NCI-H460 (cell line): ENCODE data around the gene ATXN7. TPM values are rescaled to one million over a fixed set of nuclear protein-coding genes. Genes with fewer than 3 reads are reported as not detected.

Experiments used
- DNase-seq: peaks from one replicate; pipeline ENCODE4 v3.0.0-alpha.2; 2016; ENCODE audit warnings: low read depth; ENCODE audit errors: extremely low read depth
- total RNA-seq: library from RNA; depleted of rRNA; stranded (reverse); fragments of >200 nt; shearing (Covaris generic); gene quantifications from 2 replicates; pipeline ENCODE4 v1.2.3, GENCODE V29; 2014

ATXN7 gene
- total RNA-seq, 1 experiment from 2014 or later, result 17.5 TPM

DNA sequence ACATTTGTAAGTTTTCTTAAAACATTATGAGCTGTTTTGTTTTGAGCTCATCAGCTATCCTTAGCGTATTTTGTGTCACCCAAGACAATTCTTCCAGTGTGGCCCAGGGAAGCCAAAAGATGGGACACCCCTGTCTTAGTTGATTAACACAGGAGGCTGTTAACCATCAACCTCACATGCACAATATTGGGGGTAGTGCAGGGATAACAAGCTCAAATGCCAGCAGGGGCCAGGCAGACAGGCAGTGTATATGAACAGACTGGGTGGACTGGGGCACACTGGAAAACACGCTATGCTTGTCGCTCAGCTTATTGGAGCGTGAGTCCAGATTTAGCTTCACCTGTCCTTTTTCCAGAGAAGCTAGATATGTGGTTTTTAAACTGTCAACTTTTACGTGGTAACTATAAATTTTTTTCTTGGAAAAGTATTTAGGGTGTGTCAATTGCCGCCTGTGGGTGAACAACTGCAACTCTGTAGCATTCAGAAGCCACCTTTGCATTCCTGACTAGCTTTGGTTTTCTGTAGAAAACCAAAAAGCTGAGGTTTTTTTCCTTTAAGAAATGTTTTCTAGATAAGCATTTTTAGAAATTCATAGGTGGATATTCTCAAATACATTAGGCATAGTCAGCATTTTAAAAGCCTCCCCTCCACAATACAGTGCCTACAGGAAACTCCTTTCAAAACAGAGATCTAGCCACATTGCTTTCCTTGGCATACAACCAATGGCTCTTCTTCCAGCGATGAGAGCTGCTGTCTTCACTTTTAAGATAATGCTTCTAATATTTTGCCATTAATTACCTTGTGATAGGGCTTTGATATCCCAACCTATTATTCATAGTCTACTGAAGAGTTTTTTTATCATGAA, 145.1 kb downstream of the ATXN7 start:
- no peak for DNase-seq

DNA sequence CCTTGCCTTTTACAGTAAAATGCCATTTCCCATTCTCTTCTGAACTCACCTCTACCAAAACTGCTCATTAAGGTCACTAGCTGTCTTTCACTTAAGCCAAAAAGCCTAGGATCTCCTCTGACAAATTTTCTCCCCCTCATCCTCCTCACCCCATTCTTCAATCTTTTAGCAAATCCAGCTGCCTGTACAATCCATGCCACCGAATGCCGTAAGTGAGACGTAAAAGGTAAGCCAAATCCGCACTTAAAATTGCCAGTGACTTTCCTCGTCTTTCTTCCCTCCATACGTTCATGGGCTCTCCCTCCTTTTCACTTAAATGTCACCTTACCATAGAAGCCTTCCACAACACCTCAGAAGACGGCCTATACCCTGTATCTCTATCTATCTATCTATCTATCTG, 145.9 kb downstream of the ATXN7 start:
- DNase-seq, result no peak

DNA sequence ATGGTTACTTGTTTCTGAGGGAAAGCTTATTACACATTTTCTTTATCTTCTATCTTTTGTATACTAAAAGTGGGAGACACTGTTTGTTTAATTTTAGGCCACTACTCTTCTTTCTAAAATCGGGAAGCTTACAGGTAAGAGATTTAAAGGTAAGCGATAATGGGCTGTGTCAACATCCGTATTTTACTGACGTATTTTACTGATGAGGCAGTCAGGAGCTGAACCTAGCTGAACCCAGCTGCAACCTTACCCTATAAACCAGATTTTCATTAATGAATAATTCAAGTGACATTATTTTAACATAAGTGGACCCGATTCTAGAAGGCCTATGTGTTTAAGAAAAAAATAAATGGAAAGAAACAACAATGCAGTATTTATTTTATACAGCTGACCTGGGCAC, 146.5 kb downstream of the ATXN7 start:
- DNase-seq, result no peak

DNA sequence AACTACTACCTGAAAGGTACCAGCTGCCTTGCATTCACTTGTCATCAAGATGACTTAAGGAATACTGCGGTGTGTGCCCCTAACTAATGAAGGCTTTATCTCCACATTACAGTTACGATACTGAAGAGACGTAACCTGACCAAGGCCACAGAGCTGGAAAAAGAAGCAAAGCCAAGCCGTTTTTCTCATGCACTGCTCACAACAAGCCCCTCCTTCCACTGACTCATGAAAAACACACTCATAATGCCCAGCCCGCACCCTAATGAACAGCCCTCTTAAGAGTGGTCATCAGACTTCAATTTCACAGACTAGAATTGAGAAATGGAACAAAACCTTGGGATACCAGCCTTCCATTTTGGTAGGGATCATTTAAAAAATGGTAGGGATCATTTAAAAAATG, 148.0 kb downstream of the ATXN7 start:
- no peak for DNase-seq

DNA sequence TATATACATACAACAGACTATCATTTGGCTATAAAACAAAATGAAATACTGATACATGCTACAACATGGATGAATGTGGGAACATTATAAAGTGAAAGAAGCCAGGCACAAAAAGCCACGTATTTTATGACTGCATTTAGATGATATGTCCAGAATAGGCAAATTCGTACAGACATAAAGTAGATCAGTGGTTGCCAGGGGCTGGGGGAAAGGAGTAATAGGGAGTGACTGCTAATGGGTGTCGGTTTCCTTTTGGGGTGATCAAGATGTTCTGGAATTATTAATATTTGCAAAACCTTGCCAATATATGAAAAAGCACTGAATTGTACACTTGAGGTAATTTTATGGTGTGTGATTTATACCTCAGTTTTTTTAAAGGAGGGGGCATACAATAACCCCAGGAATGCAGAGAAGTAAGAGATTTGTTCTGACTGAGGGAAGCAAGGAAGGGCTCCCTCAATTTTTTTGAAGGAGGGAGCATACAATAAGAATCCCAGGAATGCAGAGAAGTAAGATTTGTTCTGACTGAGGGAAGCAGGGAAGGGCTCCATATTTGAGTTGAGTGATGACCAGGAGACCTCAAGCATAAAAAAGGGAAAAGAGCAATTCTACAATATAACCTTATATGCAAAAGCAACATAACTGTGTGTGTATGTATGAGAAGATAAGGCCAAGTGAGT, 153.4 kb downstream of the ATXN7 start:
- DNase-seq, result no peak

DNA sequence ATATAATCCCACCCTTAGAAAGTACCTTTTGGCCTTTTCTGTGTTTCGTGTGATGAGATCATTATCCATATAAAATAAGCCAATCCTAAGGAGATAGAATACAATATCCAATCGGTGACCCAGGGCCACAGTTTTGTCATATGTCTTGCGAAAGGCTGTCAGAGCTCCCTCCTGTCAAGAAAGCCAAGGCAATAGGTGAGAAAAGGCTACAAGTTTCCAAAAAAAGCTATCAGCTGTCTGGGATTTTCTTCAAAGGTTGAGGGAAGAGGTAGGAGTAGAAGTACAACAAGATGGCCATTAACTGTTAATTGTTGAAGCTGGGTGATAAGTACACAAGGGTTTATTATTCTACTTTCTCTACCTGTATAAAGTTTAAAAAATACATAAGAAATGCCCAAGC, 155.6 kb downstream of the ATXN7 start:
- DNase-seq, result no peak

DNA sequence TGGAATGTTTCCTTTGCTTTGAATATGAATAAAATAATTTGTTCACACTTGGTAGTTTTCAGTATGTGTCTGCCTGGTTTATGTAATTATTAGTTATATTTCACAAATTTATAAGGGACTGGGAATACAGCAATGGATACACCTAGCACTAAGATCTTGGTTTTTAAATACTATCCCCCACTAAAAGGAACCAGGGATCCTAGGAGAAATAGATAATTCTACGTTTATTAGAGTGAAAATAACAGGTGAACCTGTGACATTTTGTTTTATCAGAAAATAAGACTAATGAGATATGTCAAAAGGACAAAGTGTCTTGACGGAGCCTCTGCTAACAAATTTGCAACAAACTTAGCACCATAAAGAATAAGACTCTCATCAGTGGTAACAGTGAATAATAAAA, 156.2 kb downstream of the ATXN7 start:
- no peak for DNase-seq

DNA sequence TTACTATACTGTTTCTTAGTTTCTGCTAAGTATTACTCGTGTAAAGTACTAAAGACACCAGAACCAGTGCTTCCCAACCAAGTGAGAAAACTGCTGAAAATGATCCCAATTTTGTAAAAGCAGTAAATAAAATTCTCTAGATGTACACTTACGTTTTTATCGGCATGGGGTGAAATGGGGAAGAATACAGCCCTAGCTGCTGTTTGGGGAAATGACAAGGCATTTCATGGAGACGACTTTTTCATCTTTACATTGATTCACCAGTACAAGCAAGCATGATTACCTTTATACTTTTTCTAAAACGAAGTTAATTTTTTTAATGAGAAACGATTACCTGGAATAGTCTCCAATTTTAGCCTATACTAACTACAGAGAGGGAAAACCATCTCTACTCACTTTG, 158.3 kb downstream of the ATXN7 start:
- no peak for DNase-seq

DNA sequence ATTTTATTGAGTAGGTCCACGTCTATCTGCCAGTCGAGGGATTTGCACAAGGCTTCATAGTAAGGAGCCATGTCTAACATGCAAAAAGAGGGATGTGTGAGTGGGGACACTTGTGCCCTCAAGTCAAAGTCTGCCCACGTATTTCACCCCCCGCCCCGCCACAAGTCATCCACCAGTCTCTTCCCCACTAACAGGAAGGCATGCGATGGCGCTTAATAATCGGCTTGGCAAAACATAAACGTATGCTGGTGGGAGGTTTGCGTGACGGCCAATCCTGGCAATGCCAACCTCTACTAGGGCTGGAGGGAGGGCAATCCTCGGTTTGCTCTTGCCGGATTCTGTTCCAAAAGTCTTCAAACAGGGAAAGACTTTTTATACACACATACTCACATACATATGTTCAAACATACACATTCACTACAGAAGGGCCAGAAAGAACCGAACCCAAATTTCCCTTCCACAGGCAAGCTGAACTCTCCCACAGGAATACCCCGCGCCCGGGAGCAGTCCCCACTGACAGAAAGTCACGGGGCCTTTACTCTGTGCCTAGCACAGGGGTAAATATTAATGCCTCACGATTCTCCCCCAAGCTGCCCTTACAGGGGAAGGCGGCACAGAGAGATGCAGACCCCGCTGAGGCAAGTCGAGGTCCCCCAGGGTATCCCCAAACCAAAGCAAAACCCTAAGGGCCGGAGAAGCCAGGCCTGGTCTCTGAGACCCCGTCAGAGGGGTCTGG, 159.0 kb downstream of the ATXN7 start:
- no peak for DNase-seq

DNA sequence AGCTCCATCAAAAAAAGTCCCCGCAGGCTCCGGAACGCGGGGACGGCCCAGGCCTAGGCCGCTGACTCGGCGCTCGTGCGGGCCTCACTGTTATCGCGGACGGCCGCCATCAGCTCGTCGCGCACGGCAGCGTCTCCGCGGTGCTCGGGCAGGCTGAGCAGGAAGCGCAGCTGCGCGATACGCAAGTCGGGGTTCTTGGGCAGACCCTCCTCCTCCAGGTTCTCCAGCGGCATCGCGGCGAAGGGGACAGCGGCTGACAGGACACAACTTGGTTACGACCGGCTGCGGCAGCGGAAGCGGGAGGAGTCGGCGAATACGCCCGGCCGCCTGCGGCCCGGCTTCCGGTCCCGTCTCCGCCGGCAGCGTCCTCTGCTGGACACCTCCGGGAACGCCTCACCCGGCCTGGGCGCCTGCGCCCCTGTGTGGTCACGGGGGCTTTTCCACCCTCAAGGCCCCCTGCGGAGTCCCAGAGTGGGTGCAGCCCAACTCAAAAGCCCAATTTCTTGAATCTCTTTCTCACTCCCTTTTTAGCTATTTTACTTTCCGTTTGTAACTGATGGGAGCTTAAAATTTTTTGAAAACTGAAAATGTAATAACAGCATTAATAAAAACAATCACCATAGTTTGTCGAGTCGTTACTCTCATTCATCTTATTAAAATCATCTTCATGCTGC, 159.7 kb downstream of the ATXN7 start, which contains the start of gene PSMD6:
PSMD6 (minus strand) TSS at position 308 of the 674 bp plus-strand sequence; CDS start at position 233, 75 bp downstream.
- DNase-seq, result peak; percentile 66

DNA sequence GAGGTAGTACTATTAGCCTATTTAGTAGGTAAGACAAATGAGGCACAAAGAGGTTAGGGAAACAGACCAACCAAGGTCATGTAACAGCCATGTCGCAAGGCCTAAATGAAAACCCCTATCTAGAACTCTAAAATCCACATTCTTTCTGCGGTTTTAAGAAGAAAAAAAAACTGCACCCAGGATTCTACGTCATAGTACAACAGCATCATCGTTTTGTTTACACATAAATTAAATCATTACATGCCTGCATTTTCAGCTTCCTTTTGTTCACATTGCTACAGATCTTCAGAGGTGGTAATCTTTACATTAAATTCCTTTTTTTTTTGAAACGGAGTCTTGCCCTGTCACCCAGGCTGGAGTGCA, 160.2 kb downstream of the ATXN7 start:
- no peak for DNase-seq

DNA sequence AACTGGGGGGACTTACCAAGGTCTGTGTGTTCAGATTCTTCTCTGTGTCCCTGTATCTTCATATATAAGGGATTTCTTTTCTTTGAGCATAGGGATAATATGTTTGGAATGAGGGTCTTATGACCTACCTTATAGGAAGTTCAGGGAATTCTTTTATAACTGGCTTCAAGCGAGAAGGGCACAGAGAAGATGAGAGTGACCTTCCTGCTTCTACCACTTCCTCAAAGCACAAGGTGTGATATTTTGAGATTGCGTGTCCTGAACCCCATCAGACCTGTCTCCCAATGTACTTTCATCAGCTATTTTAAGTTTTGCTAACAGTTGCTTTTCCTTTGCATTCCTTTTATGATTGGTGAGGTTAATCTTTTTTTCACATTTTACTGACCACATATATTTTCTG, 162.7 kb downstream of the ATXN7 start:
- no peak for DNase-seq

DNA sequence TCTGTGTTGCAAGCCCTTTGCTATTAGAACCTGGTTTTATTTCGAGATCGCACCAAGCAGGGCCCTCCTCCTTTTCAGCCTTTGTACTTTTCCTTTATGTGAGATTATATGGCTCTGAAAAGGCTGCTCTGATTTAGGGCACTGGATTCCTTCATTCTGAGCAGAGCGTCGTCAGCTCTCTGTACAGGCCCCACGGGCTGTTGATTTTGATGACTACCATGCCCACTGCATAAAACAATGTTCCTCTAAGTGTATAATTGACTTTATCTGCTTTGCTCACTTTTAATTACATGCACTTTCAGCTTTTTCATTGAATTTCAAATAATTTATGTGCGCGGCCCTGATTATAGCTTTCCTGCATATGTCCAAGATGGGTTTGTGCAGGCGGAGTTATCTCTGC, 164.0 kb downstream of the ATXN7 start:
- no peak for DNase-seq

DNA sequence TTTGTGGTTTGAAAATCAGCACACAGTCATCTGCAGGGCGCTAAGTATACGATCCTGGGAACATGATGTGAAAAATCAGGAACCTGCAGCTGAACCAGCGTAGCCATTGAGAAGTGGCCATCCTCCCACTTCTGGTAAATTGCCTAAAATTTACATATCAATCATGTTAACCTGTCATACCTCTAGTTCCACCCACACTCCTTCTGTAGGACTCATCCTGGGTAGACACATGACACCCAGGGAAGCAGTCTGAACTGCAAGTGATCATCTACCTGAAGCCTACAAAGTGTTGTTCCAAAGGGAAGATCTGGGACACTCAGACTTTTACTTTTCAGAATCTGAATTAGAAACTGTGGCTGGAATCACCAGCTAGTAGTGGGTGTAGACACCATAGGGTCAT, 165.1 kb downstream of the ATXN7 start:
- DNase-seq, result no peak

DNA sequence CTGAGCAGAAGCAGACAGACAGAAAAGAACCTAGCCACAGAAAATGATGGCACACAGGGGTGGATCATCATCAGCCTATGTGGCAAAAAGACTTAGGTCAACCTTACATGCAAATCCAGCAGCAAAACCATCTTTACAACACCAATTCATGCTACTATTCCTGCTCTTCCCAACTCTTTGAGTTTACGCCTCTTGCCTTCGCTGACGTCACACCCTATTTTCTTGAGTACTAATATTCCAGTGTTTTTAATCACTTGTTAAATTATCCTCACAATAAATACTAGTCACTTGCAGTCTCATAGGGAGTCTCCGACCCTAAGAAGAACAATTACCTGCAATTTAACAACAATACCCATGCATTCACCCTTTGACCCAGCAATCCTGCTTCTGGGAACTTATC, 165.6 kb downstream of the ATXN7 start:
- DNase-seq, result no peak

DNA sequence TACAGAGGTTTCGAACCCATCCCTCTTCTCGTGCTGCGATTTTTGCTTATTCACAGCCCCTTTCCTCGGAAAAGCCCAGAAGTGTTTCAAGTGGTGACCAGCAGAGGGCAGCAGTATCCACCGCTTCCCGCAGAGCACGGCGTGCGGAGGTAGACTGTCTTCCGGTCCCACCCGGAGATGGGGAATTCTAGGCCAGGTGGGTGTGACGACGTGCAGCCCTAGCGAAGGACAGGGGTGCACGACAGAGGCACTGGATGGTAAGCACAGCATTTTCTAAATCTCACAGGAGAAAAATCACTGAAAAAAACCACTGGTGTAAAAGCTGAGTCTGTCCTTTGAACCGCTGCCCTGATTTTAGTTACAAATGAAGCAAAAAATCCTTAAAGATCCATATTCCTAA, 167.1 kb downstream of the ATXN7 start:
- DNase-seq, result peak; percentile 62

DNA sequence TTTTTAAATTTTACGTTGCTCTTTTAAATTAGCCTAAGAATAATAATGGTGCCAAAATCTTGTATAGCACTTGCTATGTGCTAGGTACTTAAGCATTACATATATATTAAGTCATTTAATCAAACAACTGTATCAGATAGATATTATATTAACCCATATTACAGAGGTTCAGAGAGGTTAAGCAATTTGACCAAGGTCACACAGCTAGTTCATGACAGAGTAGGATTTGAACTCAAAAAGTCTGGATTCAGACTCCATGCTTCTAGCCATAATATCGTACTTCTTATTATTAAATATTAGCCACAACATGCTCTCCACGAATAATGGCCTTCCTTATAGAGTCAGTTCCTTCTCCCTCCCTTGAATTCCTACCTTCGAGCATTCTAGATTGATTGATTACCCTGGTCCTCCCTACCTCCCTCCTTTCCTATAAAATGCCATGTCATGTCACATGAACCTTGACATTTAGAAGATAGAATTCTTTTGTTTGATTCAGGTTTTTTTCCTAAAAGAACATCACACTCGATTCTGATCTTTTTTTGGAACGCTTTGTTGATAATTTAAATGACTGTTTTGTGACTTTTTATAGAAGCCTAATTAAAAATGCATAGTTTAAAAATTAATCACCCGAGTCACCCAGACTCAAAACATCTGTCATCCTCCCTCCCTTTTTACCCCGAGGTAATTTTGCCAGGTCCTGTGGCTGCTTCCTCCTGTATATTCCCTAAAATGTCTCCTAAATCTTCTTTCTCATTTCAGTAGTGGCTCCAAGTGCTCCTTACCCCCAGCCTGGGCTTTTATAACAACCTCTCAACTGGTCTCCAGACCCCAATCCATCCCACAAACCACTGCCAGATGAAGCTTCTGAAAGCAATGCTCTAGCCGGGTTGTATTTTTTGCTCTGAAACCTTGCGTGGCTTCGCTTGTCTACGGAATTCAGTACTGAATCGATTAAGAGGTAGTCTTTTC, 168.2 kb downstream of the ATXN7 start:
- no peak for DNase-seq

DNA sequence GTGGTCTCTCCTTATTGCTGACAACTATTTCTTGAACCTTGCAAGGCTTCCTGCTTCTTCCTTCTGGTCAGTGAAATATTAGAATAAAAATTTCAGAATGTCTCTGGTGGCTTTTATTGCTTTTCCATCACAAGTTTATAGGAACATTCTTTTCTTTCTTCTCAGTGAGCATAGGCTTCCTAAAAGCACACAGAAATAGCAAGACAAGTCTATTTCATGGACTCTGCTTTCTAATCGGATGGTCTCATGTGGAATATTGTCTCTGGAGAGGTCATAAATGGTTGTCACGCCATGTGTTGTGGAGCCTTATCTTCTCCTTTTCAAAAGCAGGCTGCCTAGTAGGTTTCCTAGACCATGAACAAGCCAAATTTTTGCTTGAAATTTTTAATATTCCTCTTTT, 169.4 kb downstream of the ATXN7 start:
- no peak for DNase-seq

DNA sequence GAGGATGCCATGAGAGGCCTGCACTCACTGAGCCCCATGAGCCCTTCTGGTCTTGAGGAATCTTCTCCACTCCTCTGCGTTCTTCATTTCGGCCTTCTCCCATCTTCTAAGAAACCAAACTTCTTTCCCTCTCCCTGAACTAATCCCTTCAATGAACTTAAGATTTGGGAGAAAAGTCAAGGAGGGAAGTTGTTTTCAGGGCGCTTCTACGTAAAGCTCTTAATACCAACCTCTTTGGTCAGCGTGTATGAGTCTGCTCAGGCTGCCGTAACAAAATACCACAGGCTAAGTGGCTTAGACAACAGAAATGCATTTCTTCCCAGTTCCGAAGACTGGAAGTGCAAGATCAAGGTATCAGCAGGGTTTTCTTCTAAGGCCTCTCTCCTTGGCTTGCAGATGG, 173.4 kb downstream of the ATXN7 start:
- DNase-seq, result no peak

DNA sequence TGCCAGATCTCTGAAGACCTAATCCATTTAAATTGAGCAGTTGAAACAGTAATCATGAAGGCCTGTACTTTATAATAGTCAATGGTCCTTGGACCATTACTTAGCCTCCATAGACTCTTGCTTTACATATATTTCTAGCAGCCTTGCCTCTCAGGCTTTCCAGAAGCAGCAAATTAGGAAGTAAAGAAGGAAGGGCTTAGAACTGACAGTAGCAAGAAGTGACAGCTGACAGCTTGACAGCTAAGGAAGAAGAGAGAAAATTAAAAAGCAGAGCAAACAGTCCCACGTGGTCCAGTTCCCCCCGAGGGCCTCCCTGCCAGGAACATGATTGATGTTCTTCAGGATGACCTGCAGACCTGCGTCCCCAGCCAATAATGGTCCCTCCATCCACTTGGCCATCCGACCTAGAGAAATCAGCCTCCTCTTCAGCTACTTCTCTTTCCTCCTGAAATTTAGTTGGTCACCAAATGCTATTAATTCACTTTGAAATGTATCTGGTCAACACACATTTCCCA, 174.6 kb downstream of the ATXN7 start:
- no peak for DNase-seq
